HCT116 (cell line): ENCODE results near the gene BIVM. TPM values are rescaled to one million over a fixed set of nuclear protein-coding genes. Genes with fewer than 3 reads are reported as not detected.

ENCODE experiments used
- ATAC-seq: fragments of 200-7000 bp; cut with Tn5 transposase; 2 replicates; pipeline ENCODE4 v1.9.1; 2020; ENCODE audit warnings: mild to moderate bottlenecking, moderate library complexity
- BruUV-seq: library from RNA; stranded (reverse); fragments of 400-500 nt; replicated peaks from 2 replicates; lab custom pipeline; 2021; lab: Mats Ljungman, UMichigan
- CTCF ChIA-PET: fragments of 300-600 bp; sonication (Branson Sonifier 250); formaldehyde crosslinking; loops from one replicate; lab custom pipeline; 2021; ENCODE audit warnings: antibody characterized with exemption; lab: Charles Lee
- POLR2A ChIA-PET: fragments of 300-600, 350-600 bp; sonication (Branson Sonifier 250); formaldehyde crosslinking; loops from one replicate; lab custom pipeline; 2021; ENCODE audit warnings: antibody characterized with exemption; lab: Charles Lee
- RAD21 ChIA-PET, 2 experiments: fragments of 300-600 bp; sonication (Branson Sonifier 250); formaldehyde crosslinking; loops; one replicate each; lab custom pipeline; 2023; ENCODE audit warnings: low total read pairs in 2 of 2; ENCODE audit not compliant: uncharacterized antibody in 2 of 2, unreplicated experiment in 2 of 2, low non-redundant PET in 1 of 2; lab: Charles Lee
- DNase-seq: peaks from one replicate; pipeline ENCODE4 v3.0.0-alpha.2; 2010; ENCODE audit warnings: low read depth, low spot score
- H2AFZ ChIP-seq: fragments of 200-600 bp; shearing (Covaris generic), sonication (generic); 2 replicates; pipeline ENCODE4 v1.6.1; 2017; ENCODE audit warnings: low read depth, mixed run types, mixed read lengths, antibody characterized with exemption, low read length; ENCODE audit not compliant: poor library complexity, severe bottlenecking
- H3K27ac ChIP-seq: 2 replicates; pipeline ENCODE4 v1.5.1; 2012; ENCODE audit warnings: low read depth, low read length
- H3K27me3 ChIP-seq: fragments of 200-600 bp; sonication (generic); 2 replicates; pipeline ENCODE4 v1.6.1; 2016; ENCODE audit warnings: mixed run types, low read length, mixed read lengths; ENCODE audit not compliant: insufficient read depth
- H3K36me3 ChIP-seq, 2 experiments: fragments of 200-500 bp in 1 of 2; fragments of 200-600 bp in 1 of 2; sonication (Bioruptor generic) in 1 of 2; sonication (generic) in 1 of 2; 2 replicates each; pipeline versions ENCODE4 v1.5.1 to v1.6.1; 2014 to 2016; ENCODE audit warnings: low read length in 2 of 2, inconsistent platforms in 1 of 2, mixed read lengths in 1 of 2, mixed run types in 1 of 2; ENCODE audit not compliant: insufficient read depth in 2 of 2, control insufficient read depth in 1 of 2
- H3K4me1 ChIP-seq, 2 experiments: fragments of 200-600 bp in 1 of 2; sonication (generic) in 1 of 2; 2 replicates each; pipeline versions ENCODE4 v1.5.1 to v1.6.1; 2012 to 2017; ENCODE audit warnings: low read length in 2 of 2, inconsistent platforms in 1 of 2, mild to moderate bottlenecking in 1 of 2, mixed read lengths in 1 of 2, mixed run types in 1 of 2, moderate library complexity in 1 of 2; ENCODE audit not compliant: insufficient read depth in 2 of 2, control insufficient read depth in 1 of 2
- H3K4me2 ChIP-seq: fragments of 200-600 bp; sonication (generic); 2 replicates; pipeline ENCODE4 v1.6.1; 2017; ENCODE audit warnings: mixed run types, low read length, mixed read lengths
- H3K4me3 ChIP-seq, 2 experiments: fragments of 200-600 bp in 1 of 2; sonication (generic) in 1 of 2; replicated peaks in 1 of 2; 2 replicates each; pipeline ENCODE4 v1.5.1; 2011 to 2016; ENCODE audit warnings: low read length in 2 of 2, control low read depth in 1 of 2, low read depth in 1 of 2, mild to moderate bottlenecking in 1 of 2, mixed read lengths in 1 of 2, mixed run types in 1 of 2
- H3K79me2 ChIP-seq: fragments of 200-600 bp; sonication (generic); 2 replicates; pipeline ENCODE4 v1.6.1; 2017; ENCODE audit warnings: mild to moderate bottlenecking, mixed run types, low read length, moderate library complexity, mixed read lengths; ENCODE audit not compliant: insufficient read depth
- H3K9ac ChIP-seq: fragments of 200-600 bp; sonication (generic); 2 replicates; pipeline ENCODE4 v1.6.1; 2016; ENCODE audit warnings: low read length, mixed read lengths
- H3K9me2 ChIP-seq: fragments of 200-600 bp; sonication (generic), shearing (Covaris generic); 2 replicates; pipeline ENCODE4 v1.6.1; 2017; ENCODE audit warnings: mixed run types, mild to moderate bottlenecking, moderate library complexity; ENCODE audit not compliant: insufficient read depth
- H3K9me3 ChIP-seq, 2 experiments: fragments of 200-500 bp in 1 of 2; fragments of 200-600 bp in 1 of 2; sonication (Bioruptor generic) in 1 of 2; sonication (generic) in 1 of 2; 2 replicates each; pipeline ENCODE4 v1.6.1; 2014 to 2017; ENCODE audit warnings: low read length in 2 of 2, mixed read lengths in 2 of 2, inconsistent platforms in 1 of 2, low read depth in 1 of 2, mild to moderate bottlenecking in 1 of 2, mixed run types in 1 of 2, moderate library complexity in 1 of 2; ENCODE audit not compliant: control insufficient read depth in 1 of 2, insufficient read depth in 1 of 2
- H4K20me1 ChIP-seq: fragments of 200-600 bp; sonication (generic), shearing (Covaris generic); 2 replicates; pipeline ENCODE4 v1.6.1; 2017; ENCODE audit warnings: mixed run types, mild to moderate bottlenecking, moderate library complexity; ENCODE audit not compliant: insufficient read depth
- ATF3 ChIP-seq: IDR thresholded peaks from 2 replicates; pipeline ENCODE4 v1.6.1; 2012
- CEBPB ChIP-seq: IDR thresholded peaks from 2 replicates; pipeline ENCODE4 v1.6.1; 2012; ENCODE audit warnings: low read depth
- EGR1 ChIP-seq: IDR thresholded peaks from 2 replicates; pipeline ENCODE4 v1.6.1; 2012; ENCODE audit warnings: low read depth
- ELF1 ChIP-seq: IDR thresholded peaks from 2 replicates; pipeline ENCODE4 v1.6.1; 2012; ENCODE audit warnings: low read depth, borderline replicate concordance
- EZH2 ChIP-seq: fragments of 200-600 bp; sonication (generic); IDR thresholded peaks from 2 replicates; pipeline ENCODE4 v1.6.1; 2017; ENCODE audit warnings: antibody characterized with exemption, mixed run types
- JUND ChIP-seq: IDR thresholded peaks from 2 replicates; pipeline ENCODE4 v1.6.1; 2012
- POLR2AphosphoS5 ChIP-seq: IDR thresholded peaks from 2 replicates; pipeline ENCODE4 v1.6.1; 2011; ENCODE audit warnings: mild to moderate bottlenecking, low read depth, low read length, moderate library complexity
- SIN3A ChIP-seq: IDR thresholded peaks from 2 replicates; pipeline ENCODE4 v1.6.1; 2012; ENCODE audit warnings: low read depth
- SRF ChIP-seq: IDR thresholded peaks from 2 replicates; pipeline ENCODE4 v1.6.1; 2012; ENCODE audit warnings: low read depth
- ZBTB33 ChIP-seq: IDR thresholded peaks from 2 replicates; pipeline ENCODE4 v1.6.1; 2011; ENCODE audit warnings: mild to moderate bottlenecking, low read length, moderate library complexity; ENCODE audit not compliant: insufficient replicate concordance; ENCODE audit errors: extremely low read depth
- ZFX ChIP-seq: fragments of 450-650 bp; IDR thresholded peaks from 2 replicates; pipeline ENCODE4 v1.6.1; 2017
- intact Hi-C: fragments of 100-400 bp; cut with micrococcal nuclease; formaldehyde crosslinking; loops from 2 replicates; pipeline ENCODE4 v1.10.0; 2022
- total RNA-seq: library from RNA; stranded (reverse); gene quantifications from one replicate; pipeline ENCODE4 v1.2.1, GENCODE V29; 2021; ENCODE audit not compliant: unreplicated experiment

The BIVM gene
- total RNA-seq, 1 experiment from 2014 or later: 11.3 TPM

GRCh38 chr13:102758842-102759241 lies 40.1 kb upstream of the BIVM start:
- Histone ChIP-seq H3K4me1 (no peaks in the 10 kb centered on the region), H3K9me2 (no peaks in the 10 kb centered on the region), H3K4me2 (no peak overlapping the region), H3K9ac (no peak overlapping the region), H3K79me2 (no peaks in the 10 kb centered on the region), H3K4me3 (no peak overlapping the region), H4K20me1 (no peaks in the 10 kb centered on the region), H3K36me3 (no peaks in the 10 kb centered on the region), H3K27me3 (no peaks in the 10 kb centered on the region), H2AFZ (no peak overlapping the region), H3K9me3 (no peaks in the 10 kb centered on the region), H3K27ac (no peak overlapping the region)
- ChIA-PET POLR2A (interaction anchor here (1.4 kb wide), 1 partner anchor 10 kb away, joined by 3 read pairs; no protein-coding TSS in a partner anchor), RAD21 (no interaction called here), CTCF (no interaction called here)
- ATAC-seq (no peak), DNase-seq (no peak)
- intact Hi-C loops: no loop called here
- BruUV-seq: no TSS peak
- TF ChIP-seq JUND: no peak
- TF ChIP-seq SRF: no peak
- TF ChIP-seq SIN3A: no peak
- no peak for TF ChIP-seq POLR2AphosphoS5
- no peak for TF ChIP-seq ATF3
- no peak for TF ChIP-seq ZFX
- TF ChIP-seq EZH2: no peak
- TF ChIP-seq ELF1: no peak
- TF ChIP-seq CEBPB: no peak
- no peak for TF ChIP-seq ZBTB33
- TF ChIP-seq EGR1: no peak
